Ovary (tissue), 3 donors: ENCODE measurements around the gene FBXO8.

ENCODE experiments used
- POLR2A ChIP-seq: fragments of 450-650 bp; IDR thresholded peaks from one replicate; pipeline ENCODE4 v1.6.1; 2017; ENCODE audit warnings: antibody characterized with exemption, mild to moderate bottlenecking, moderate library complexity
- TF ChIP-seq, protein P1 (sequence below), 3 donors: fragments of 450-650 bp in 2 of 3; fragments of 200-600 bp in 1 of 3; IDR thresholded peaks; one replicate each; pipeline versions ENCODE4 v1.5.1 to v1.8.0; 2016 to 2022; ENCODE audit warnings: antibody characterized with exemption in 3 of 3, mild to moderate bottlenecking in 1 of 3
- donor health status: DM: no; HTN: no; CAD: no.

DNA sequence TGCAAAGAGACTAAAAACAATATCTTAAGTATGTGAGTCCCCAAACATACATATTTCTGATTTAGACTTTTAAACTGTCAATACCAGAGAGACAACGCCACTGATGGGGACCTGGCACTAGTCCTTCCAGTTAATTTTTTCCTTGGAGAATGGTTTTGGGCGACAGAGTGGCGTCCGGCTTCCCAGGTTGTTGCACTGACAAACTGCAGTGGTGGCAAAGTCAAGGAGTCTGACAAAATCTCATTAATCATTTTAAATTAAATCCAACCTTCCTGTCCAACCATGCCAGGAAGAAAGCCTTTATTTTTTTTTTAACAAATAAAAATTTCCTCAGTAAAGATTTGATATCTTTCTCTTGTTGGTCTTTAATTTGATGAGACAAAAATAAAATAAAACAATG, 52.8 kb downstream of the FBXO8 start:
- TF ChIP-seq POLR2A, result no peak
- TF ChIP-seq, protein P1, sequence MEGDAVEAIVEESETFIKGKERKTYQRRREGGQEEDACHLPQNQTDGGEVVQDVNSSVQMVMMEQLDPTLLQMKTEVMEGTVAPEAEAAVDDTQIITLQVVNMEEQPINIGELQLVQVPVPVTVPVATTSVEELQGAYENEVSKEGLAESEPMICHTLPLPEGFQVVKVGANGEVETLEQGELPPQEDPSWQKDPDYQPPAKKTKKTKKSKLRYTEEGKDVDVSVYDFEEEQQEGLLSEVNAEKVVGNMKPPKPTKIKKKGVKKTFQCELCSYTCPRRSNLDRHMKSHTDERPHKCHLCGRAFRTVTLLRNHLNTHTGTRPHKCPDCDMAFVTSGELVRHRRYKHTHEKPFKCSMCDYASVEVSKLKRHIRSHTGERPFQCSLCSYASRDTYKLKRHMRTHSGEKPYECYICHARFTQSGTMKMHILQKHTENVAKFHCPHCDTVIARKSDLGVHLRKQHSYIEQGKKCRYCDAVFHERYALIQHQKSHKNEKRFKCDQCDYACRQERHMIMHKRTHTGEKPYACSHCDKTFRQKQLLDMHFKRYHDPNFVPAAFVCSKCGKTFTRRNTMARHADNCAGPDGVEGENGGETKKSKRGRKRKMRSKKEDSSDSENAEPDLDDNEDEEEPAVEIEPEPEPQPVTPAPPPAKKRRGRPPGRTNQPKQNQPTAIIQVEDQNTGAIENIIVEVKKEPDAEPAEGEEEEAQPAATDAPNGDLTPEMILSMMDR (IDR thresholded peaks at IDR 0.05), result no peak
